Measurements from ENCODE around the gene CDV3.
"Not testable (repeated sequence)": the region's sequence is repeated elsewhere in the genome, so short reads cannot be mapped to it uniquely, and the experiment has no call there.

Gene CDV3

GRCh38 chr3:133535971-133536881 lies 37.3 kb upstream of the CDV3 start:
- Histone ChIP-seq H3K9me3 (ENCODE audit: insufficient read depth, low read length, severe bottlenecking) (no peaks in the 10 kb centered on the region), H3K27ac (ENCODE audit: low read length) (no peak overlapping the region), H3K9ac (ENCODE audit: low read depth, low read length) (no peak overlapping the region), H3K4me2 (ENCODE audit: insufficient read depth, low read length) (no peak overlapping the region), H2AFZ (ENCODE audit: low read depth, low read length) (no peak overlapping the region), H3K79me2 (ENCODE audit: insufficient read depth, low read length) (no peaks in the 10 kb centered on the region), H3K27me3 (ENCODE audit: insufficient read depth, low read length, poor library complexity) (peaks cover 2% of the 10 kb centered on the region), H4K20me1 (ENCODE audit: insufficient read depth, low read length) (no peaks in the 10 kb centered on the region), H3K4me3 (ENCODE audit: low read depth in 1 of 2, low read length in 2 of 2) (no peak overlapping the region), H3K4me1 (ENCODE audit: insufficient read depth, low read length) (no peaks in the 10 kb centered on the region), H3K36me3 (ENCODE audit: insufficient read depth, low read length) (no peaks in the 10 kb centered on the region)
- ATAC-seq (ENCODE audit: insufficient read depth, low read depth) (no peak), DNase-seq (no peak)
- TF ChIP-seq EZH2 (IDR thresholded peaks at IDR 0.05; ENCODE audit: borderline replicate concordance, low read depth, low read length, severe bottlenecking): no peak
- TF ChIP-seq, protein P1, sequence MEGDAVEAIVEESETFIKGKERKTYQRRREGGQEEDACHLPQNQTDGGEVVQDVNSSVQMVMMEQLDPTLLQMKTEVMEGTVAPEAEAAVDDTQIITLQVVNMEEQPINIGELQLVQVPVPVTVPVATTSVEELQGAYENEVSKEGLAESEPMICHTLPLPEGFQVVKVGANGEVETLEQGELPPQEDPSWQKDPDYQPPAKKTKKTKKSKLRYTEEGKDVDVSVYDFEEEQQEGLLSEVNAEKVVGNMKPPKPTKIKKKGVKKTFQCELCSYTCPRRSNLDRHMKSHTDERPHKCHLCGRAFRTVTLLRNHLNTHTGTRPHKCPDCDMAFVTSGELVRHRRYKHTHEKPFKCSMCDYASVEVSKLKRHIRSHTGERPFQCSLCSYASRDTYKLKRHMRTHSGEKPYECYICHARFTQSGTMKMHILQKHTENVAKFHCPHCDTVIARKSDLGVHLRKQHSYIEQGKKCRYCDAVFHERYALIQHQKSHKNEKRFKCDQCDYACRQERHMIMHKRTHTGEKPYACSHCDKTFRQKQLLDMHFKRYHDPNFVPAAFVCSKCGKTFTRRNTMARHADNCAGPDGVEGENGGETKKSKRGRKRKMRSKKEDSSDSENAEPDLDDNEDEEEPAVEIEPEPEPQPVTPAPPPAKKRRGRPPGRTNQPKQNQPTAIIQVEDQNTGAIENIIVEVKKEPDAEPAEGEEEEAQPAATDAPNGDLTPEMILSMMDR (IDR thresholded peaks at IDR 0.05; ENCODE audit: borderline replicate concordance, extremely low read depth, low read length, poor library complexity, severe bottlenecking): no peak

DNA sequence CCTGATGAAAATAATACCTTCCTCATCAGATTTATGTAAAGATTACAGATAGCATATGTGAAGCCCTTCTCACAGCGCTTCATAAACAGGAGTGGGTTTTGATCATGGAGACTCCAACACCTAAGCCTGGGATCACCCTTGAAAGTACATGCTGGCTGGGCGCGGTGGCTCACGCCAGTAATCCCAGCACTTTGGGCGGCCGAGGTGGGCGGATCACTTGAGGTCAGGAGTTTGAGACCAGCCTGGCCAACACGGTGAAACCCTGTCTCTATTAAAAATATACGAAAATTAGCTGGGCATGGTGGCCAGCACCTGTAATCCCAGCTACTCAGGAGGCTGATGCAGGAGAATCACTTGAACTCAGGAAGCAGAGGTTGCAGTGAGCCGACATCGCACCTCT lies 36.4 kb upstream of the CDV3 start:
- not testable (repeated sequence) for H3K79me2 ChIP-seq (ENCODE audit: insufficient read depth, low read length); H4K20me1 ChIP-seq (ENCODE audit: insufficient read depth, low read length); H3K4me1 ChIP-seq (ENCODE audit: insufficient read depth, low read length); H3K27me3 ChIP-seq (ENCODE audit: insufficient read depth, low read length, poor library complexity); H2AFZ ChIP-seq (ENCODE audit: low read depth, low read length); ATAC-seq (ENCODE audit: insufficient read depth, low read depth); H3K36me3 ChIP-seq (ENCODE audit: insufficient read depth, low read length); H3K9ac ChIP-seq (ENCODE audit: low read depth, low read length); H3K4me2 ChIP-seq (ENCODE audit: insufficient read depth, low read length); DNase-seq; H3K27ac ChIP-seq (ENCODE audit: low read length); H3K9me3 ChIP-seq (ENCODE audit: insufficient read depth, low read length, severe bottlenecking); H3K4me3 ChIP-seq (ENCODE audit: low read depth in 1 of 2, low read length in 2 of 2)

DNA sequence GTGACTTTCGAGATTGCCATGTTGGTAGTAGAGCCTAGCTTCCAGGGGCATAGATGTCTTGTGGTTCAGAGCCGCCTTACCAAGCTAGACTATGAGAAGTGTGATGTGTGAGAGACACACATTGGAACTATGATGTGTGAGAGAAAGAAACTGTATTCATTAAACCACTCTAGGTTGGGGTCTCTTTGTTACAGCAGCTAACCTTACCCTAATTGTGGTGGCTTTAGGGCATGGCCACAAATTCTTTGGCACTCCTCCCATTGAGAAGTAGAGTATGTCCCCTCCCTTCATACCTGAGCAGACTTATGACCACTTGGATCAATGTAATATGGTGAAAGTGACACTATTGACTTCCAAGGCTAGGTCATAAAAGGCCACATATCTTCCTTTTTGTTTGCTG lies 35.3 kb upstream of the CDV3 start:
- H2AFZ ChIP-seq (ENCODE audit: low read depth, low read length): no peak overlapping the region
- no peak overlapping the region for H3K4me3 ChIP-seq (ENCODE audit: low read depth in 1 of 2, low read length in 2 of 2)
- no peaks in the 10 kb centered on the region for H4K20me1 ChIP-seq (ENCODE audit: insufficient read depth, low read length)
- no peaks in the 10 kb centered on the region for H3K79me2 ChIP-seq (ENCODE audit: insufficient read depth, low read length)
- H3K9me3 ChIP-seq (ENCODE audit: insufficient read depth, low read length, severe bottlenecking): no peaks in the 10 kb centered on the region
- H3K4me1 ChIP-seq (ENCODE audit: insufficient read depth, low read length): no peaks in the 10 kb centered on the region
- peaks cover 2% of the 10 kb centered on the region for H3K27me3 ChIP-seq (ENCODE audit: insufficient read depth, low read length, poor library complexity)
- no peaks in the 10 kb centered on the region for H3K36me3 ChIP-seq (ENCODE audit: insufficient read depth, low read length)
- TF ChIP-seq EZH2 (IDR thresholded peaks at IDR 0.05; ENCODE audit: borderline replicate concordance, low read depth, low read length, severe bottlenecking): no peak
- TF ChIP-seq, protein P1 (IDR thresholded peaks at IDR 0.05; ENCODE audit: borderline replicate concordance, extremely low read depth, low read length, poor library complexity, severe bottlenecking): no peak
- no peak for ATAC-seq (ENCODE audit: insufficient read depth, low read depth)
- no peak for DNase-seq
- no peak overlapping the region for H3K27ac ChIP-seq (ENCODE audit: low read length)
- H3K9ac ChIP-seq (ENCODE audit: low read depth, low read length): no peak overlapping the region
- no peak overlapping the region for H3K4me2 ChIP-seq (ENCODE audit: insufficient read depth, low read length)

DNA sequence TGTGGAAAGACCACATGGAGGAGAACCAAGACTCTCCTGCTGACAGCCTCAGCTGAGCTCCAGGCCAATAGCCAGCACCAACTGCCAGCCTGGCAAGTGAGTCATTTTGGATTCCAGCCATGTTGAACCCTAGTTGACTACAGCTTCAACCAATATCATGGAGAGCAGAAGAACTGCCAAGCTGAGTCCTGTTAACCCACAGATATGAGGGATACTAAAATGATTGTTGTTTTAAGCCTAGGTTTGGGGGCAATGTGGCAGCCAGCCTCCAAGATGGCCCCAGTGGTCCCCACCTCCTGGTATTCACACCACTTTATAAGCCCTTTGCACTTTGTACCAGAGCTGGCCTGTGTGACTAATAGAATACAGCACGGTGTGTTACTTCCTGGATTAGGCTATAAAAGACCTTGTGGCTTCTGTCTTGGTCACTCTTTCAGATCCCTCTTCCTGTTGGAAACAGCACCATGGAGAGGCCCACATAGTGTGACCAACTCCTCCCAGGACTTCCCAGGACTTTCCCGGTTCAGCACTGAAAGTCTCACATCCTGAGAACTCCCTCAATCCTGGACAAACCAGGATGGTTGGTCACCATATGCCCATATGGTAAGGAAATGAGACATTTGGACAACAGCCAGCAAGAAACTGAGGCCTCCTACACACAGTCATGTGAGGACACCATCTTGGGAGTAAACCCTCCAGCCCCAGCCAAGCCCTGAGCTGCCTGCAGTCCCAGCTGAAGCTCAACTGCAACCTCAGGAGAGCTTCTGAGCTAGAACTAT lies 32.4 kb upstream of the CDV3 start:
- no peaks in the 10 kb centered on the region for H3K27me3 ChIP-seq (ENCODE audit: insufficient read depth, low read length, poor library complexity)
- TF ChIP-seq, protein P1 (IDR thresholded peaks at IDR 0.05; ENCODE audit: borderline replicate concordance, extremely low read depth, low read length, poor library complexity, severe bottlenecking): no peak
- TF ChIP-seq EZH2 (IDR thresholded peaks at IDR 0.05; ENCODE audit: borderline replicate concordance, low read depth, low read length, severe bottlenecking): no peak
- no peak overlapping the region for H3K9ac ChIP-seq (ENCODE audit: low read depth, low read length)
- H3K36me3 ChIP-seq (ENCODE audit: insufficient read depth, low read length): no peaks in the 10 kb centered on the region
- no peaks in the 10 kb centered on the region for H3K4me1 ChIP-seq (ENCODE audit: insufficient read depth, low read length)
- no peak overlapping the region for H3K4me2 ChIP-seq (ENCODE audit: insufficient read depth, low read length)
- no peak overlapping the region for H3K4me3 ChIP-seq (ENCODE audit: low read depth in 1 of 2, low read length in 2 of 2)
- DNase-seq (no peak), ATAC-seq (ENCODE audit: insufficient read depth, low read depth) (no peak)
- H3K27ac ChIP-seq (ENCODE audit: low read length): no peak overlapping the region
- H3K79me2 ChIP-seq (ENCODE audit: insufficient read depth, low read length): no peaks in the 10 kb centered on the region
- no peaks in the 10 kb centered on the region for H3K9me3 ChIP-seq (ENCODE audit: insufficient read depth, low read length, severe bottlenecking)
- no peaks in the 10 kb centered on the region for H4K20me1 ChIP-seq (ENCODE audit: insufficient read depth, low read length)
- H2AFZ ChIP-seq (ENCODE audit: low read depth, low read length): no peak overlapping the region
